Measurements from ENCODE around the gene OPTC.

- TF ChIP-seq SMC3 (conservative IDR thresholded peaks at IDR 0.05; ENCODE audit: poor library complexity) (no peak), POLR2AphosphoS5 (IDR thresholded peaks at IDR 0.05) (no peak), EZH2 (IDR thresholded peaks at IDR 0.05; ENCODE audit: borderline replicate concordance, insufficient read depth, low read length, poor library complexity, severe bottlenecking) (no peak), REST (IDR thresholded peaks at IDR 0.05; ENCODE audit: borderline replicate concordance) (no peak), RAD21 (conservative IDR thresholded peaks at IDR 0.05) (no peak), TAF1 (IDR thresholded peaks at IDR 0.05; ENCODE audit: low read depth) (no peak)
- TF ChIP-seq, protein P1, sequence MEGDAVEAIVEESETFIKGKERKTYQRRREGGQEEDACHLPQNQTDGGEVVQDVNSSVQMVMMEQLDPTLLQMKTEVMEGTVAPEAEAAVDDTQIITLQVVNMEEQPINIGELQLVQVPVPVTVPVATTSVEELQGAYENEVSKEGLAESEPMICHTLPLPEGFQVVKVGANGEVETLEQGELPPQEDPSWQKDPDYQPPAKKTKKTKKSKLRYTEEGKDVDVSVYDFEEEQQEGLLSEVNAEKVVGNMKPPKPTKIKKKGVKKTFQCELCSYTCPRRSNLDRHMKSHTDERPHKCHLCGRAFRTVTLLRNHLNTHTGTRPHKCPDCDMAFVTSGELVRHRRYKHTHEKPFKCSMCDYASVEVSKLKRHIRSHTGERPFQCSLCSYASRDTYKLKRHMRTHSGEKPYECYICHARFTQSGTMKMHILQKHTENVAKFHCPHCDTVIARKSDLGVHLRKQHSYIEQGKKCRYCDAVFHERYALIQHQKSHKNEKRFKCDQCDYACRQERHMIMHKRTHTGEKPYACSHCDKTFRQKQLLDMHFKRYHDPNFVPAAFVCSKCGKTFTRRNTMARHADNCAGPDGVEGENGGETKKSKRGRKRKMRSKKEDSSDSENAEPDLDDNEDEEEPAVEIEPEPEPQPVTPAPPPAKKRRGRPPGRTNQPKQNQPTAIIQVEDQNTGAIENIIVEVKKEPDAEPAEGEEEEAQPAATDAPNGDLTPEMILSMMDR (IDR thresholded peaks at IDR 0.05; ENCODE audit: poor library complexity, severe bottlenecking), result no peak
These were observed 18.0 kb downstream of the OPTC start for GRCh38 chr1:203511930-203512329.
